Activated B cell treated with CpG ODN at 0.5 μM for 24 hours (primary cell): ENCODE data around the gene ITPRIPL1. TPM values are rescaled to one million over a fixed set of nuclear protein-coding genes. Genes with fewer than 3 reads are reported as not detected.

Source experiments
- ATAC-seq: fragments of 200-7000 bp; cut with Tn5 transposase; one replicate; pipeline ENCODE4 v1.10.0; 2021; ENCODE audit warnings: low read depth, mild to moderate bottlenecking, moderate library complexity
- CTCF ChIA-PET: fragments of 350-600 bp; sonication (Branson Sonifier 250); formaldehyde crosslinking; loops from one replicate; lab custom pipeline; 2021; ENCODE audit warnings: antibody characterized with exemption; lab: Charles Lee
- POLR2A ChIA-PET: fragments of 350-600 bp; sonication (Branson Sonifier 250); formaldehyde crosslinking; loops from one replicate; lab custom pipeline; 2021; ENCODE audit warnings: antibody characterized with exemption; lab: Charles Lee
- DNase-seq: peaks from one replicate; pipeline ENCODE4 v3.0.0; 2022
- H3K27ac Mint-ChIP-seq: one replicate; pipeline ENCODE4 v1.8.0; 2020; ENCODE audit warnings: mixed read lengths
- H3K27me3 Mint-ChIP-seq: one replicate; pipeline ENCODE4 v1.8.0; 2021; ENCODE audit warnings: mixed read lengths
- H3K36me3 Mint-ChIP-seq: one replicate; pipeline ENCODE4 v1.8.0; 2021; ENCODE audit warnings: low read depth, mixed read lengths
- H3K4me1 Mint-ChIP-seq: one replicate; pipeline ENCODE4 v1.8.0; 2021; ENCODE audit warnings: mixed read lengths
- H3K4me3 Mint-ChIP-seq: one replicate; pipeline ENCODE4 v1.8.0; 2020; ENCODE audit warnings: mild to moderate bottlenecking, mixed read lengths
- H3K9me3 Mint-ChIP-seq: one replicate; pipeline ENCODE4 v1.8.0; 2020; ENCODE audit warnings: mixed read lengths
- CTCF ChIP-seq: fragments of 200-600 bp; IDR thresholded peaks from one replicate; pipeline ENCODE4 v1.8.0; 2022; ENCODE audit warnings: antibody characterized with exemption, mild to moderate bottlenecking
- intact Hi-C: fragments of 100-400 bp; cut with micrococcal nuclease; formaldehyde crosslinking; loops from one replicate; pipeline ENCODE4 v1.15.1; 2024
- total RNA-seq: library from RNA; stranded (reverse); gene quantifications from 2 replicates; pipeline ENCODE4 v1.2.3, GENCODE V29; 2022

The ITPRIPL1 gene
- total RNA-seq, 1 donor from 2014 or later: 4.4 TPM

GRCh38 chr2:96359310-96359709 lies 34.2 kb downstream of the ITPRIPL1 start:
- Mint-ChIP-seq H3K36me3 (no peaks in the 10 kb centered on the region), H3K4me3 (no peak overlapping the region), H3K4me1 (no peaks in the 10 kb centered on the region), H3K27me3 (no peaks in the 10 kb centered on the region), H3K27ac (no peak overlapping the region), H3K9me3 (no peaks in the 10 kb centered on the region)
- no peak for TF ChIP-seq CTCF
- intact Hi-C loops: loop anchor here (1.0 kb wide), 1 partner anchor 150 kb away; no protein-coding TSS in a partner anchor
- POLR2A ChIA-PET: interaction anchor here (0.5 kb wide), 1 partner anchor 485 kb away, joined by 3 read pairs; no protein-coding TSS in a partner anchor
- CTCF ChIA-PET: no interaction called here
- ATAC-seq (peak; percentile 37), DNase-seq (no peak)

GRCh38 chr2:96359866-96360265 lies 34.7 kb downstream of the ITPRIPL1 start:
- no peak for ATAC-seq
- Mint-ChIP-seq H3K9me3 (no peaks in the 10 kb centered on the region), H3K4me3 (no peak overlapping the region), H3K4me1 (no peaks in the 10 kb centered on the region), H3K27me3 (no peaks in the 10 kb centered on the region), H3K27ac (no peak overlapping the region), H3K36me3 (no peaks in the 10 kb centered on the region)
- ChIA-PET POLR2A (interaction anchor here (0.5 kb wide), 1 partner anchor 485 kb away, joined by 3 read pairs; no protein-coding TSS in a partner anchor), CTCF (no interaction called here)
- no peak for DNase-seq
- intact Hi-C loops: loop anchor here (1.0 kb wide), 1 partner anchor 149 kb away; no protein-coding TSS in a partner anchor
- no peak for TF ChIP-seq CTCF

- no peak for ATAC-seq
- CTCF ChIA-PET: no interaction called here
- Mint-ChIP-seq H3K4me3 (no peak overlapping the region), H3K27ac (no peak overlapping the region), H3K9me3 (no peaks in the 10 kb centered on the region), H3K4me1 (no peaks in the 10 kb centered on the region), H3K36me3 (no peaks in the 10 kb centered on the region), H3K27me3 (no peaks in the 10 kb centered on the region)
- POLR2A ChIA-PET: interaction anchor here (0.6 kb wide), 1 partner anchor 57 kb away, joined by 4 read pairs; the partner anchor contains the start of gene SNRNP200
- intact Hi-C loops: no loop called here
- TF ChIP-seq CTCF: no peak
- DNase-seq: no peak
These were observed 36.6 kb downstream of the ITPRIPL1 start for GRCh38 chr2:96361751-96362150.

- intact Hi-C loops: no loop called here
- no peak for ATAC-seq
- Mint-ChIP-seq H3K9me3 (no peaks in the 10 kb centered on the region), H3K36me3 (no peaks in the 10 kb centered on the region), H3K27me3 (no peaks in the 10 kb centered on the region), H3K27ac (no peak overlapping the region), H3K4me3 (no peak overlapping the region), H3K4me1 (no peaks in the 10 kb centered on the region)
- no peak for DNase-seq
- no peak for TF ChIP-seq CTCF
- ChIA-PET CTCF (no interaction called here), POLR2A (no interaction called here)
These were observed 44.1 kb downstream of the ITPRIPL1 start for GRCh38 chr2:96369186-96369585.

- ChIA-PET POLR2A (no interaction called here), CTCF (no interaction called here)
- no peak for TF ChIP-seq CTCF
- Mint-ChIP-seq H3K9me3 (peaks cover 4% of the 10 kb centered on the region), H3K4me1 (no peaks in the 10 kb centered on the region), H3K27me3 (peaks cover 3% of the 10 kb centered on the region), H3K36me3 (no peaks in the 10 kb centered on the region), H3K4me3 (no peak overlapping the region), H3K27ac (no peak overlapping the region)
- ATAC-seq: no peak
- DNase-seq: no peak
- intact Hi-C loops: no loop called here
These were observed 49.3 kb downstream of the ITPRIPL1 start for GRCh38 chr2:96374211-96374951.

Other genes starting within 250 kb of the ITPRIPL1 start
- 0.11 and 0.37 TPM in 2 replicates for gene ADRA2B, start 208.7 kb upstream of the ITPRIPL1 start, total RNA-seq
- 1.0 and 1.6 TPM in 2 replicates for gene ASTL, start 186.8 kb upstream of the ITPRIPL1 start, total RNA-seq
- gene DUSP2, start 179.9 kb upstream of the ITPRIPL1 start, total RNA-seq: 118 and 122 TPM in 2 replicates
- 148 and 158 TPM in 2 replicates for gene STARD7, start 116.5 kb upstream of the ITPRIPL1 start, total RNA-seq
- 36.6 and 43.2 TPM in 2 replicates for gene TMEM127, start 59.3 kb upstream of the ITPRIPL1 start, total RNA-seq
- 65.6 and 71.6 TPM in 2 replicates for gene CIAO1, start 59.1 kb upstream of the ITPRIPL1 start, total RNA-seq
- gene SNRNP200, start 19.8 kb upstream of the ITPRIPL1 start, total RNA-seq: 185 and 208 TPM in 2 replicates
- 1.8 and 2.4 TPM in 2 replicates for gene NCAPH, start 10.4 kb downstream of the ITPRIPL1 start, total RNA-seq
- not detected in 2 replicates for gene NEURL3, start 180.0 kb downstream of the ITPRIPL1 start, total RNA-seq
- 73.4 and 83.5 TPM in 2 replicates for gene ARID5A, start 211.4 kb downstream of the ITPRIPL1 start, total RNA-seq